ENCODE measurements around the gene BMPER.

BMPER gene

DNA sequence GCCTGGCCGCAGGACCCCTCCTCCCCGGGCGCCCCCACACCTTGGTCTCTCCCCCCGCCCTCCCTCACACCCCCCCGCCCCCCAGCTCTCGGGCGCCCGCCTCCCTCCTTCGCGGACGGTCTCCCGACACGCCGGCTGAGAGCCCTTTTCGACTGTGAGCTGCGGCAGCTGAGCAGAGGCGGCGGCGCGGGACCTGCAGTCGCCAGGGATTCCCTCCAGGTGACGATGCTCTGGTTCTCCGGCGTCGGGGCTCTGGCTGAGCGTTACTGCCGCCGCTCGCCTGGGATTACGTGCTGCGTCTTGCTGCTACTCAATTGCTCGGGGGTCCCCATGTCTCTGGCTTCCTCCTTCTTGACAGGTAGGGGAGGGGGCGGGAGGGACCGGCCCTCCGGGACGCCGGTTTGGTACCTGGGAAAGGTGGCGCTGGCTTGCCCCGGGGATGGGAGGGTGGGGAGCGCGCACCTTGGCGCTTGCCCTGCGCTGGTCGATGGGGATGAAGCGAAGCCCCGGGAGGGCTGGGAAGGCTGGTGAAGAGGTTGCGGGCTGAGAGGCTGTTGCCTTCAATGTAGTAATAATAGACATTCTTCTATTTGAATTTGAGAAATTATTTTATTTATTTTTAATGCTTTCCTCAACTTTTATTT is at the start of gene BMPER:
TSS of gene BMPER (plus strand) at position 151 of the 644 bp plus-strand sequence. CDS start at position 226, 75 bp downstream.
- DNase-seq (ENCODE audit: low read depth, low spot score) = no peak

DNA sequence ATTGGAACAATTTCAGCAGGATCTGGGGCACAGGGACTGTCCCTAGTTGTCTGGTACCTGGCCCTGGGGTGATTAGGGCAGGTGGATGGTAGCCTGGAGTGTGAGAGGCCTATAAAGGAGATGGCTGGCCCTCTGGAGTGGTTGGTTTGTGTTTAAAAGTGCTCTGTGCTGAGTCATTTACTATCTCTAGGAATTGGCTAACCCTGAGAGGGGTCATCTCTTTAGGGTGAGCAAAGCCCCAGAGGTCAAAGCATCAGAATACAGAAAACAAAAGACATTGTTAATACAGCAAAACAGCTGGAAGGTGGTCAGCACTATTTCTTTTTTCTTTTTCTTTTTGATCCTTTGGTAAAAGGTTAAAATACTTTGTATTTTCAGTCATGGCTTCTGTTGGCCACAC is 43.4 kb upstream of the BMPER start:
- DNase-seq (ENCODE audit: low read depth, low spot score) = no peak

DNA sequence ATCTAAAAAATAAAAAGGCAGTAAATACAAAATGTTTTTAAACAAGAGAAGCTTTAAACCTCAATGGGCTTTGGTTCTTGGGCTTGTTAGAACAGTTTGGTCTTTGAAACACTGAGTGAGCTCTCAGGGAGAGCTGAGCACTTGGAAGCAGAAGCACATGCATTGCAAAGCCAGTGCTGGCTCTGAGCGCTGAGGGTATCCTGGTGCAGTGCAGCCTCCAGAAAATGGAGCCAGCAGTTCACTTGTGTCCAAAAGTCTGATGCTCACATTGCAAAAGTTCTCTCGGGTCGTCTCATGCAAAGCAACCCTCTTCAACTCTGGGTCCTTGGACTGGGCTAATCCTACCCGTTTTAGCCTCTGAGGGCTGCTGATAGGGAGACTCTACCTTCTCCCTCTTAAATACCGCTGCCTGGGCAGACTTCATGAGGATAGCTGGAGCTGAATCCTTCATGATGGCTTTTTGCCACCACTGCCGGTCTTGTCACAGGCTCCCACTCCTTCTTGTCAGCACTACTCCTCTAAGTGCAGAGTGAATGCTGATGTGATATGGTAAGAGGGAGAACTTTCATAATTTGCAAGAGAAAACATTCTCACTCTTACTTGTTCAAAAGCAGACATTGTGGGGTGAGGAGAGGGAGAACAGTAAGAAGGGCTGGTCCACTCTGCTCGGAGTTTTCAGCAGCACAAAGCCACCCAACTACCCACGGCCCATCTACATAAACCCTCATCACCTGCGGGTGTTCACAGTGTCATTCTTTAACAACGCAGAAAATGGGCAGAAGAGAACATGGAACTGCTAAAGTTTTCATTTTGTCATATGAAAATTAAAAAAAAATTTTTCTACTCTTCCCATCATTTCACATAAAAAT is 42.2 kb upstream of the BMPER start:
- no peak for DNase-seq (ENCODE audit: low read depth, low spot score)

DNA sequence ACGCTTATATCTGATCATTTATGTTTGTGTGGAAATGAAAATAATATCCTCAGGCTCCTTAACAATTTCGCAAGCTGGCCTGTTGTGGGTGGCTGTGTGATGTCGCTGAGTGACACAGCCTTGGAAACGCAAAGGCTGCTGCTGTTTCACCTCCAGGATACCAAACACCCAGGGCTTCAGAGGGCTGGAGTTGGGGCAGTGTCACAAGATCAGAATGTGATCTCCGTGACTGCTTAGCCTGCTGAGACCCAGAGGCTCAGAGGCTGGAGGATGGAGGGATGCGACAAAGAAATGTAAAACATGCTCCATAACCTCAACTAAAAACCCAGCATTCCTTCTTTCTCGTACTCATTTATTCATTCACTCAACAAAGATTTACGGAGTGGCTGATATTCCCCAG is 37.2 kb upstream of the BMPER start:
- DNase-seq (ENCODE audit: low read depth, low spot score) = no peak

DNA sequence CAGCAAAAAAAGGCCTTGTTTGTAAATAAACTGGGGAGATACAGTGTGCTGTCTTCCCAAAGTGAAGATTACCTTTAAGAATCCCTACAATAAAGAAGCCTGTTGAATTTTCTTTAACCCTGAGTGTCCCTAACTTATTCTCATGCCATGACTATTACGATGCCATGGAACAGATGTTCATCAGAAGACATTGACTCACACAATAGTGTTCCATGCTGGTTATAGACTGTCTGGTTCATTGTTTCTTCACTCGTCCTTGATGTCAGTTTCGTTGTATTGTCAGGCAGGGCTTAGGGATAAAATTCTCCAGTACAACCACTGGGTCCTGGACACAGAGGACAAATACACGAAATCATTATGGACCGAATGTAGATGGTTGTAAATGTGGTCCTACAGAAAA is 36.2 kb upstream of the BMPER start:
- no peak for DNase-seq (ENCODE audit: low read depth, low spot score)

DNA sequence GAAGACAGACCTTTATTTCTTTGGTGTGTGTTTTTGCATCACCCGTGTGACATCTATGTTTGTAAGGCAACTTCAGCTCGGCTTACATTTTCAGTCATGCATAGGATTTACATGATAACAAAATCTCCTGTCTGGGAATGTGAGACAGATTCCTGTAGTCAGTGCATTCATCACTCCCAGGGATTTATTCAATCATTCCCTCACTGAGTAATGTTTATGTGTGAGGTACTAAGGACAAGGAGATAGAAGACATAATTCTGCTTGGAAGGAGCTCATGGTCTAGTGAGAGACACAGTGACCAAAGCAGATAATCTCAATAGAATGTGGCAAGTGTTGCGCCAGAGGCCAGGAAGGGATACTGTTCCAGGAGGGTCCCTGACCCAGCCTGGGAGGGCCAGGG is 35.2 kb upstream of the BMPER start:
- no peak for DNase-seq (ENCODE audit: low read depth, low spot score)

DNA sequence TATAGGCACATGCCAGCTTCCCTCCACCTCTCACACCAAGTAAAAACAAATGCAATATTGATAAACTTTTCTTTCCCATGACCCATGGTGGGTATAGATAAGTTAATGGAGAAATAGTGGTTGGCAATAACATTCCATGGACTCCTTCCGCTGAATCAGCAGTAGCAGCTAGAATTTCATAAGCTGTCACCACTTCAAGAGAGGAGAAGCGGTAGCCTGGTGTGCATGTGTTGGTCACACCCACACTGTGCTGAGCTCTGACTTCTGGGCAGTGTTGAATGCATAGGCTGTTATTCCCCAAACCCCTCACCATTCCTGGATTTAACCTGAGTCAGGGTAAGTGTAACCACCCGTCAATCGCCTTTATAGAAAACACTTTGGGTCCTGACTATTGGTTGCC is 32.5 kb upstream of the BMPER start:
- DNase-seq (ENCODE audit: low read depth, low spot score) = no peak

DNA sequence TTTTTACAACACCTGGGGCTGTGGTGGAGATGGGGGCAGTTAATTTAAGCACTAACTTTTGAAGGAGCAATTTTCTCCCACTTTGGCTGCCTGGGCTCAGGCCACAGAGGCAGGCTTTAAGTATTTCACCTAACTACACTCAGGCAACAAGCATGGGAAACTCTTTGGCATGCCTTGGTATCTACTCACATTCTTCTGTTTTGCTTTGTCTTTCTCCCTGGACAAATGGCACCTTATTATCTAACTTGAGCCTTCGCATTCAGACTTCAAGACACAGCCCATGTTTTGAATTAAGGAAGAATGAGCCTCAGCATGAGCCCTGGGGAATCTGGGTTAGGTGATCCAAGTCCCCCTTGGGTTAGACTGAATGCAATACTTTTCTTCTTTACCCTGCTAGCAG is 31.8 kb upstream of the BMPER start:
- no peak for DNase-seq (ENCODE audit: low read depth, low spot score)

DNA sequence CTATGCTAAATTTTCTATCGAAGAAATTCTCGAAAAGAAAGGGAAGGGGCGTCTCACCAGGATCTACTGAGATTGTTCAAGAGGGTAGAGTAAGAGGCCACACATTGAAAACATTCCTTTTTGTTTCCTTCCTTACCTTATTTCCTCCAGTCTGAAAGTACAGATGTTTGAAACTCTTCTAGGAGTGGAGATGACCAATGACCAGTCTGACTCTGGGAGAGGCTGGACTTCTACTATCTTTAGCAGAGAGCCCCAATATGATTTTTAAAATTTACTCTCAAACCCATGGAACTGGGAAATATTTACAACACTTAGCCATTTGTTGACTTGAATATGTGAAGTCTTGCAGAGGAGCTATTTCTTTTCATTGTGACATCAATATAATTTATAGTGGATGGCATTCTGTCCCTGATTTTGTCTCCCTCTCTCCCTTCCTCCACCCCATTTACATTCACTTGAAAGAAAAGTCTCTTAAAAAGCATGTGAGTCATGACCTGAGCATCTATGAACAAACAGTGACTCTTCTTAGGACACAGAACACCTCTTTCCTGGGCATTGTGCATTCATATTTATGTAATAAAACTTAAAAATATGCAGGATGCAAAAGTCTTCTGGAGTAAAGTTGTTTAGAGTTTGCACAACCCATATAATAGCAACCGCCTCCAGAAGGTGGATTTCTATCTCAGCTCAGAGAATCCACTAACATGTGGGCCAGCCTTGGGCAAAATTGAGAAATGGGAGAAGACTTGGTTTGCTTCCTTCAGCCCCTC is 31.2 kb upstream of the BMPER start:
- DNase-seq (ENCODE audit: low read depth, low spot score) = no peak

DNA sequence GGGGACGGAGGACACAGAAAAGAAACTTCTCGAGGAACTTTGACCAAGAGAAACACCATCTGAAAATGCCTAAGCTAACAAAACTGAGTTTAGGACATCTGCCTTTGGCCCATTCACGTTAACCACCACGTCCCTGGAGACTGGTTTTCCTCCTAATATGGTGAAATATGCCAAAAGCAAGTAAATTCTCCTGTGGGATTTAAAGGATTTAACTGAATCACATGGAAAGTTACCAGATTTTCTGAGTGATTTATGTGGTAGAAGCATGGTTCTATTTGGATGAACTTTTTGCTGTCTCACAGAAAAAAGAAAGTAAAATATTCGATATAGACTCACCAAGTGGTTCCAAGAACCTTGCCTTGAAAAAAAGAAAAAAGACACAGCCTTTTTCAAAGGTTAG is 30.4 kb upstream of the BMPER start:
- no peak for DNase-seq (ENCODE audit: low read depth, low spot score)

DNA sequence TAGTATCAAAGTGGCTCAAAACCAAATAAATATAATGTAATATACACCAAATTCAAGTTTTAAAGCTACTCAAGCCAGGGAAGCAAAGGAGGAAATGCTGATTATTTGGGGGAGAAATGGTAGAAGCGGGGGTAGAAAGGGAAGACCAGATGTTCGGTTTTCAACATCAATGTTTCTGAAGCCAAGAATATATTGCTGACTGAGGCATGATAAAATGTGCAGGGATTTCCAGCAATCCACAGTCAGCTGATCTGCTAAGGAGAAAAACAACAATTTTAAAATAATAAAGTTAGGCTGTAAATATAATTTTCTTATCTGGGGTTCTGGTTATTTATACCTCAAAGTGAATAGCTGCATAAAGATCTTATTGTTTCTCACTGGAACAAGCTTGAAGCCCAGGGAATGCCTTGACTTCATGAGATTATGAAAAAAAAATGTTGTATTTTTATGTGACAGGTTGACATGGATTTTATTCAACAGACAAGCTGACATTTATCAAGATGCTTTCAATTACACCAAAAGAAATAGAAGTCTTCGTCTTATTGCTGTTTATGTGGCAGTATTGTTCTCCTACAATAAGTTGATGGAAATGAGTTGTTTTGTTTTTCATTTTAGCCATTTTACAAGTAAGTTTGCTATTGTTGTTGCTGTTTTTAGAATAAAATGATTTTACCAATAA is 28.6 kb upstream of the BMPER start:
- DNase-seq (ENCODE audit: low read depth, low spot score) = no peak

DNA sequence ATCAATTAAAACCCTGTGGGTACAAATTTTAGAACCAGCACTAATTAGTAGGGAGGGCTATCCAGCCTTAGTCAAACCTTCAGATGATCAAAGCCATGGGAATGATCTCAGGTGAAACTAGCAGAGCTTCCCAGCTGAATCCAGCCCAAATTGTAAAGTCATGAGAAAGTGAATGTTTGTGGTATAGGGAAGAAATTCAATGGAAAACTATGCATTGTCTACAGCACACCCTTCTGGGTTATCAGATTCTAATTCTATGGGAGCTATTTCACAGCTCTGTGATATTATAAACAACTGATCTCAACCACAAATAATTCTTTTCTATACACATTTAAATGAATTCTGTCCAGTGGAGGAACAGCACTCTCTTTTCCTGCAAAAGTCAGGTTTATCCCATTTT is 24.6 kb upstream of the BMPER start:
- DNase-seq (ENCODE audit: low read depth, low spot score) = no peak

DNA sequence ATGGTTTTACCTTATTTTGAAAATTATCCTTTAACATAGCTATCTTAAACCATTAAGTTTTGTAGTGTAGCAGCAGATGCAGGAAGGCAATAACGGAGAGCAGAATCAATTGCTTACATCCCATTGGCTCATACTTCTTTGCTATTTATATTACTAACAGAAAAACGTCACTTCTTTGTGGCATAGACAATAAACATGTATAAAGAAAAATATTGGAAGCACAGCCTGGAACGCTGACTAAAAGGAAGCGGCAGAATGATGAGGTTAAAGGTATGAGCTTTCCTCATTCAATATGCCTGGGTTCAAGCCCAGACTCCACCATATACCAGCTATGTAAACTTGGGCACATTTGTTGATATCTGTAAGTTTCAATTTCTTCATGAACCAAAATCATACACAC is 24.0 kb upstream of the BMPER start:
- DNase-seq (ENCODE audit: low read depth, low spot score) = no peak

DNA sequence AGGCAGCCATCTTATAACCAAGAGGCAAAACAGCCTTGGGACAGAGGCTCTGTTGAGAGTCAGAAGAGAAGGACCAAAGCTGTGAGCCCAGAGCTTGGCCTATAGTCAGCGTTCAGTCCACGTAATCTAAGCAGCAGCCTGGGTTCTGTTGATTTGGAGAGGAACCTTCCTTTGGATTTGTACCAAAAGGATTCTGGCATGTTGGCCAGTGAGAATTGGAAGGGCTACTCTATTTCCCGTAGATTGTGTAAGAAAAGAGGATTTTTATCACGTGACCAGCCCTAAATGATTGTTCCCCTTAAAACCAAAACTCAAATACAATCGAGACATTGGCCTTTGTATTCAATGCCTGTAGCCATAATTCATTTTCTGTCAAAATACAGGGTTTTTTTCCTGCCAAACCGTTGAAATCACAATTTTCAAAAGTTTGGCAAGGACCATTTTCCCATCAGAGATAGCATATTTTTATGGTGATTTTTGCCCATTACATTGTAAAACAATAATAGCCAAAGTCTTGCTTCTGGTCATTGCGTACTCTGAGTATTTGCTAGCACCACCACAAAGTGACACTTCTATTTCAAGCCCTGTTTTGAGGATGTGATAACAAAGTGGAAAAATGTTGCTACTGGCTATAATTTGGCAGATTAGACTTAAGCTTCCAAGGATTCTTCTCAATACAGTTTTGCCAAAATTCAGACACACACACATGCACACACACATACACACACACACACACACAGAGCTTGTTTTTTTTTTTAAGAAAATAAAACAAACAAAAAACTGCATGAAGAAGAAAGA is 23.1 kb upstream of the BMPER start:
- DNase-seq (ENCODE audit: low read depth, low spot score) = no peak

DNA sequence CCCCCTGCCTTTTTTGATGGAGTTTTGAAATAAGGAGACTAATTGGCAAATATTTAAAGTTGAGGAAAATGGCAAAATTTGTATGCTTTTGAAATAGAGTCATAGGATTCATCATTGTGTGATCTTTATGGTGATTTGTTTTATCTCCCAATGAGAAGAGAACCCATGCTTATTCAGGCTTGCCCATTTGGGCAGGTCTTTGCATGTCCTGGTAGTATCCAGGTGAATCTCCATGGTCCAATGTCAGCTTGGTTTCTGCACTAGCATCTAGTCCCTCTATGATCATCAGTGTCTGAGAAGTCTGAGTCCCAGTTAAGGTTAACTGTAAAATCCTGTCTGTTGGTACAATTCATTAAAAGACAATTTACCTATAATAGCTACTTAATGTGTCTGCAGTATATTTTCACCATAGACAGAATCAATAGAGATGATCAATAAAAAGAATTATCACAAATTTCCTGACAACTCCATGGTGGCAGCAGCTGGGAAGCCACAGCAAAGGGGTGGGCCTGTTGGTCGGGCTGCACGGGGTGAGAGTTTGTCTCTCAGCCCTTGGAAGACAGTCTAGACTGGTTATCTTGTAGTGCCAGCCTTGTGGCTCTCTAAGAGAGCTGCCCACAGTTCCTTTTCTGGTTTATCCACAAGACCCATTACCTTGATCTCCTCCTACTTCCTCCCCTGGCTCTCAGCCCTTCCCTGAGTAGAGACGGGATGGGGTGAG is 22.2 kb upstream of the BMPER start:
- no peak for DNase-seq (ENCODE audit: low read depth, low spot score)

DNA sequence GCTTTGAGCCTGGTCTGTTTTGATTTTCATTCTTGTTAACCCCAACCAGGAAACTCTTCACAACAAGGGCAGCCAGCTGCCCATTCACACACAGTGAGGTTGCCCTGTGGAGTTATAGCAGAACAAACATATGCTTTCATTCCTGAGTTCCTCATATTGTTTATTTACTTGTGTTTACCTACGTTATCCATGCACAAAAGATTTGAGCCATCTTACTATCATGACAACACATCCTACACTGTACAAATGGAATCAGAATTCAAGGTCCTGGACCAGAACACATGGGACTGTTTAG is 21.7 kb upstream of the BMPER start:
- DNase-seq (ENCODE audit: low read depth, low spot score) = no peak

DNA sequence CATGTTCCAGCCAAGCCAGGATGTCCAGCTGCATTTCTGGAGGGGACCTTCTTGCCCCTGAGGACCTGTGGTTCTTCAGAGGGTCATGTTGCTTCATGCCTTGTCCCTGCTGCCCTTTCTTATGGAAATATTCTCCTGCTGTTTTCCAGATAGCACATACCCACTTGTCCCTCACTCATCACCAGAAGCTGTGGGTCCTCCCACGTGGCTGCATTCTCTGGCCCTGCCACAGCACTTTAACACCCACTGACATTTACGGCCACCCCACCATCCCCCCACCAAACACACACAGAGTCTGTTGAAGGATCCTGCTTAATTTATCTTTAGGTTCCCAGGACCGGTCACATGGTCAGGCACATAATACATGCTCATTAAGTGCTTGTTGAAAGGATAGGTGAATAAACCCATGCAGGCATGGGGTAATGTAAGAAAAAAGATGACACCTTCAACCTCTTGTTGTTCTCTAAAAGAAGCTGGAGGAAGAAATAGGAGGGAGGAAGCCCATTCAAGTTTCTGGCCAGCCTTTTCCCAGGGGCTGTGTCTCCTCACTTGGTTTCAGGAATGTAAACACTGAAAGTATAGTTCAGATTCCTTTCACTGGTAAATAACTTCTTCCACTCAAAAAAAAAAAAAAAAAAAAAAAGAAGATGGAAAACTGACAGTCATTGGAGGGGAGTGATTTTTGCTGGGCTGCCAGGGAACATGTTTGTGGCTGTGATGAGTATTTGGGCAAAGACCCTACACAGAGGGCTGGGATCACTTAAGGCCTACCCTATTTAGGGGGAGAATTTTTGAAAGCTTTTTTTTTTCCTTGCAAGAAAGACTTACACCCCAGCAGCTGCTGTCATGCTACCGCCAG is 19.8 kb upstream of the BMPER start:
- DNase-seq (ENCODE audit: low read depth, low spot score) = no peak

DNA sequence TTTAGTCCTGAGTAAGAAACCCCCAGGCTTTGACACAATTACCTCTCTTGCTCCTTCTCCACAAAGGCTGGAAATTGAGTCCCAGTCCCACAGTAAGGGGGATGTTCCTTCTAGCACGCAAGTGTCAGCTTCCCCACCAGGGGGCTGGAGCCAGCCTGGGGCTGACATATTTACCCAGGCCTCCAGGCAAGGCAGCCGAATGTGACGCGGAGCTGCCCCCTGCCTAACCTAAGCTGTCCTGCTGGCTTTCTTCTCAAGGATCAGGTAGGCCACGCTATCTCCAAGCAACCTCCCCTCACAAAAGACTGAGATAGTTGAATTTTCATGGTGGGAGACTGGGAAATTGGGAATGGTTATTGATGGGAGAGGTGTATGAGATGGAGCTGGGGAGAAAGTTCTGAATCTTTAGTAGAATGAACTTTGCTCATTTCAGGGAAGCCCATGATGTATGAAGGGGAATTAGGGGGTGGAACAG is 19.2 kb upstream of the BMPER start:
- no peak for DNase-seq (ENCODE audit: low read depth, low spot score)

DNA sequence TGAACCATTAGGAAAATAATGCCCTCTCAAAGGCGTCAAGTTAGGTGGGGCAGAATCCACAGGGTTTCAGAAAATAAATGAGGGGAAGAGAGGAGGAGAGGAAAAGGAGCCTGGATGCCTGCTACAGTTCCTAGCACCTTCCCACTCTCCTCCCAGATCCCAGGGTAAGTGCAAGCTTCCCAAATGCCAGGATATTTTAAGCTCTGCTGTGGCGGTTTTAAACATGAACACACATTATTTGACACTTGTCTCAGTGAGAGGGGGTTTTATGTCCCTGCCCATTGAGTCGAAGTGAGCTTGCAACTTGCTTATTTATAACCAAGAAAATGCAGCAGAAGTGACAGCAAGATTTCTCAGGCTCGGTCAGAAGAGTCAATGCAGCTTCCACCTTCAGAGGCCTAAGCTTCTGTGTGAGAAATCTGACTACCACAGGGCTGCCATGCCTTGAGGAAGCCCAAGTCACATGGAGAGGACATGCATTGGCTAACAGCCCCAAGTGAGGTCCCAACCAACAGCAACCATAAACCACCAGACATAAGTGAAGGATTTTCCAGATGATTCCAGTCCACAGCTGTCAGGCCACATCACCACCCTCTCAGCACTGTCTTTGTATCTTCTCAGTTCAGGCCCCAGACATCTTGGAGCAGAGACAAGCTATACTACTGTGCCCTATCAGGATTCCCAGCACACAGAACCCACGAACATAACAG is 17.9 kb upstream of the BMPER start:
- DNase-seq (ENCODE audit: low read depth, low spot score) = no peak

All from activated CD4-positive, CD25-positive, alpha-beta regulatory T cell treated with anti-CD3 and anti-CD28 coated beads, Interleukin-2, amount 50 U/mL, for 16 hours (primary cell).